ENCODE results near the gene MAGI2.

MAGI2 gene

GRCh38 chr7:78679112-78679876 lies 774.2 kb downstream of the MAGI2 start:
- FAIRE-seq (no peak), DNase-seq (ENCODE audit: low spot score) (no peak)

GRCh38 chr7:78677391-78677790 lies 776.1 kb downstream of the MAGI2 start:
- DNase-seq (ENCODE audit: low spot score) = no peak
- no peak for FAIRE-seq

GRCh38 chr7:78675511-78675910 lies 778.0 kb downstream of the MAGI2 start:
- peak; percentile 46 for FAIRE-seq

GRCh38 chr7:78673272-78673671 lies 780.2 kb downstream of the MAGI2 start:
- DNase-seq (ENCODE audit: low spot score) = no peak
- FAIRE-seq = no peak

More at GRCh38 chr7:78675511-78675910, 778.0 kb downstream of the MAGI2 start:
- DNase-seq (ENCODE audit: low spot score) = no peak

GRCh38 chr7:78662939-78663338 lies 790.5 kb downstream of the MAGI2 start:
- FAIRE-seq = no peak
- no peak for DNase-seq (ENCODE audit: low spot score)

- DNase-seq (ENCODE audit: low spot score) = no peak
- FAIRE-seq = no peak
Observed at GRCh38 chr7:78649976-78650375, 803.5 kb downstream of the MAGI2 start.

- no peak for FAIRE-seq
Observed at GRCh38 chr7:78649236-78649635, 804.2 kb downstream of the MAGI2 start.

GRCh38 chr7:78642751-78643150 lies 810.7 kb downstream of the MAGI2 start:
- FAIRE-seq (no peak), DNase-seq (ENCODE audit: low spot score) (no peak)

More at GRCh38 chr7:78649236-78649635, 804.2 kb downstream of the MAGI2 start:
- no peak for DNase-seq (ENCODE audit: low spot score)

GRCh38 chr7:78638364-78638763 lies 815.1 kb downstream of the MAGI2 start:
- FAIRE-seq (no peak), DNase-seq (ENCODE audit: low spot score) (no peak)

GRCh38 chr7:78636727-78637126 lies 816.7 kb downstream of the MAGI2 start:
- DNase-seq (ENCODE audit: low spot score) (no peak), FAIRE-seq (no peak)

GRCh38 chr7:78635026-78635793 lies 818.3 kb downstream of the MAGI2 start:
- no peak for FAIRE-seq
- DNase-seq (ENCODE audit: low spot score) = no peak

GRCh38 chr7:78634093-78634492 lies 819.4 kb downstream of the MAGI2 start:
- FAIRE-seq = no peak

GRCh38 chr7:78620920-78621319 lies 832.5 kb downstream of the MAGI2 start:
- peak; percentile 28 for DNase-seq (ENCODE audit: low spot score)
- no peak for FAIRE-seq

More at GRCh38 chr7:78634093-78634492, 819.4 kb downstream of the MAGI2 start:
- DNase-seq (ENCODE audit: low spot score) = no peak

GRCh38 chr7:78616539-78616938 lies 836.9 kb downstream of the MAGI2 start:
- DNase-seq (ENCODE audit: low spot score) (no peak), FAIRE-seq (no peak)

GRCh38 chr7:78609281-78609680 lies 844.2 kb downstream of the MAGI2 start:
- FAIRE-seq = no peak
- DNase-seq (ENCODE audit: low spot score) = no peak

GRCh38 chr7:78607099-78607498 lies 846.4 kb downstream of the MAGI2 start:
- DNase-seq (ENCODE audit: low spot score) (no peak), FAIRE-seq (no peak)

- FAIRE-seq = no peak
Observed at GRCh38 chr7:78605119-78605518, 848.3 kb downstream of the MAGI2 start.

GRCh38 chr7:78601728-78602127 lies 851.7 kb downstream of the MAGI2 start:
- no peak for FAIRE-seq

More at GRCh38 chr7:78605119-78605518, 848.3 kb downstream of the MAGI2 start:
- no peak for DNase-seq (ENCODE audit: low spot score)

GRCh38 chr7:78594156-78594555 lies 859.3 kb downstream of the MAGI2 start:
- DNase-seq (ENCODE audit: low spot score) (no peak), FAIRE-seq (no peak)

More at GRCh38 chr7:78601728-78602127, 851.7 kb downstream of the MAGI2 start:
- DNase-seq (ENCODE audit: low spot score) = no peak

GRCh38 chr7:78588393-78588792 lies 865.1 kb downstream of the MAGI2 start:
- DNase-seq (ENCODE audit: low spot score) (no peak), FAIRE-seq (no peak)

- FAIRE-seq (no peak), DNase-seq (ENCODE audit: low spot score) (peak; percentile 28)
Observed at GRCh38 chr7:78587443-78588044, 865.9 kb downstream of the MAGI2 start.

- no peak for DNase-seq (ENCODE audit: low spot score)
- FAIRE-seq = no peak
Observed at GRCh38 chr7:78585980-78586379, 867.5 kb downstream of the MAGI2 start.

All from urothelium cell line (cell line).